Smooth muscle cell (in vitro differentiated cells): ENCODE measurements around the gene PLBD1. TPM values are rescaled to one million over a fixed set of nuclear protein-coding genes. Genes with fewer than 3 reads are reported as not detected.

Experiments
- DNase-seq: peaks from one replicate; lab custom pipeline; 2025; ENCODE audit not compliant: unreplicated experiment; lab: John Stamatoyannopoulos, UW
- H2AFZ ChIP-seq: fragments of 200-600 bp; sonication (generic); 2 replicates; pipeline ENCODE4 v1.6.0; 2016; ENCODE audit warnings: antibody characterized with exemption, low read depth, mild to moderate bottlenecking
- H3F3A ChIP-seq: fragments of 200-600 bp; sonication (generic); 2 replicates; pipeline ENCODE4 v1.6.0; 2017; ENCODE audit warnings: antibody characterized with exemption, low read depth
- H3K27ac ChIP-seq: fragments of 200-600 bp; sonication (generic); 2 replicates; pipeline ENCODE4 v1.5.1; 2016; ENCODE audit warnings: low read depth, mild to moderate bottlenecking
- H3K27me3 ChIP-seq: fragments of 200-600 bp; sonication (generic); 2 replicates; pipeline ENCODE4 v1.6.1; 2016; ENCODE audit warnings: low read depth, mild to moderate bottlenecking
- H3K36me3 ChIP-seq: fragments of 200-600 bp; sonication (generic); 2 replicates; pipeline ENCODE4 v1.5.1; 2016; ENCODE audit warnings: low read depth
- H3K4me1 ChIP-seq: fragments of 200-600 bp; sonication (generic); 2 replicates; pipeline ENCODE4 v1.5.1; 2016; ENCODE audit warnings: low read depth
- H3K4me2 ChIP-seq: fragments of 200-600 bp; sonication (generic); 2 replicates; pipeline ENCODE4 v1.6.0; 2016; ENCODE audit warnings: mild to moderate bottlenecking
- H3K4me3 ChIP-seq: fragments of 200-600 bp; sonication (generic); 2 replicates; pipeline ENCODE4 v1.5.1; 2016; ENCODE audit warnings: mild to moderate bottlenecking
- H3K79me2 ChIP-seq: fragments of 200-600 bp; sonication (generic); 2 replicates; pipeline ENCODE4 v1.6.0; 2016; ENCODE audit warnings: low read depth, mild to moderate bottlenecking
- H3K9ac ChIP-seq: fragments of 200-600 bp; sonication (generic); 2 replicates; pipeline ENCODE4 v1.6.0; 2016; ENCODE audit warnings: low read depth
- H3K9me3 ChIP-seq: fragments of 200-600 bp; sonication (generic); replicated peaks from 2 replicates; pipeline ENCODE4 v1.5.1; 2016; ENCODE audit warnings: low read depth
- H4K20me1 ChIP-seq: fragments of 200-600 bp; sonication (generic); 2 replicates; pipeline ENCODE4 v1.6.0; 2016; ENCODE audit warnings: low read depth
- CTCF ChIP-seq: fragments of 200-600 bp; sonication (generic); IDR thresholded peaks from 2 replicates; pipeline ENCODE4 v1.5.1; 2017; ENCODE audit warnings: borderline replicate concordance, mild to moderate bottlenecking, antibody characterized with exemption; ENCODE audit not compliant: insufficient read depth, poor library complexity, severe bottlenecking
- WGBS: methylation state at CpG from one replicate; pipeline ENCODE4 v1.1.7; 2016; ENCODE audit warnings: low lambda C conversion rate; 5-methylcytosine and 5-hydroxymethylcytosine counted together
- polyA plus RNA-seq: library from polyadenylated mRNA; unstranded; fragments of >200 nt; fragmentation: Nextera tagmentation; extraction: Ambion mirVana; gene quantifications from 2 replicates; pipeline ENCODE4 v1.2.1, GENCODE V29; 2016
- total RNA-seq: library from RNA; depleted of rRNA; stranded (reverse); fragments of >200 nt; gene quantifications from 2 replicates; pipeline ENCODE4 v1.2.3, GENCODE V29; 2014

PLBD1 gene
- total and polyA plus RNA-seq, 2 experiments from 2014 or later, result 14.1 to 19.9 TPM

DNA sequence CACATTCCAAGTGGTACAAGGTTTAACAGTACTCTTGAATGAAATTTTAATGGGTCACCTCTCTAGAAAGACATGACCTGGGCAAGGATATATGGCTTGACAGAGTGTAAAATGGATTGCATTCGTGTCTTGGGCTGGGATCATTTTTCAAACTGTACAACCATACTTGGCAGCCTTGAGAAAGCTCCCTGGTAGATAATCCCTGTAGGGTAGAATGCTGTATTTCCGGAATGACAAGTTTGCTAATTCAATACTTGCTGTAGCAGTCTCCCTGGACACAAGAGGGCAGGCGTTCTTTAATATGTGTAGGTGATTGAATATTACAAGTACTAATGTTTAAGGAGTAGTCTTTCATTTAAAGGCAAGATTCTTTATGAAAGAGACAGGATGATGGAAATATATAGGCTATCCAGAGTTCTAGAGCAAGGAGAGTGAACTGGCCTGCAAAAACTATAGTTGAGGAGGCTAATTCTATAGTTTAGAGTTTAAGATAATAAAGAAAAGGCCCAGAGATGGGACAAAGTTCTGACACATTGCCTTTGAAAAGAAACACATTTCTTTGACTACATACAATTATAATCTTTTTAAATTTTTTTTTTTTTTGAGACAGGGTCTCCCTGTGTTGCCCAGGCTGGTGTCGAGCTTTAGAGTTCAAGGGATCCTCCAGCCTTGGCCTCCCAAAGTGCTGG lies 53.4 kb downstream of the PLBD1 start:
- WGBS, result 49% methylated on average over 4 of the region's 4 CpGs
- DNase-seq, result no peak
- no peaks in the 10 kb centered on the region for H3K9me3 ChIP-seq
- H3K4me2 ChIP-seq, result no peak overlapping the region
- H3K9ac ChIP-seq, result peak overlapping the region; percentile 47
- H3K4me3 ChIP-seq, result no peak overlapping the region
- H3F3A ChIP-seq, result no peaks in the 10 kb centered on the region
- no peaks in the 10 kb centered on the region for H4K20me1 ChIP-seq
- no peaks in the 10 kb centered on the region for H3K36me3 ChIP-seq
- H3K27me3 ChIP-seq, result no peaks in the 10 kb centered on the region
- H2AFZ ChIP-seq, result no peak overlapping the region
- H3K27ac ChIP-seq, result peak overlapping the region; percentile 77
- no peaks in the 10 kb centered on the region for H3K79me2 ChIP-seq
- no peaks in the 10 kb centered on the region for H3K4me1 ChIP-seq
- TF ChIP-seq CTCF, result peak; percentile 39

- H3K27ac ChIP-seq, result no peak overlapping the region
- no peak overlapping the region for H3K4me2 ChIP-seq
- no peaks in the 10 kb centered on the region for H3K4me1 ChIP-seq
- no peak overlapping the region for H3K9ac ChIP-seq
- DNase-seq, result no peak
- no peaks in the 10 kb centered on the region for H4K20me1 ChIP-seq
- no peaks in the 10 kb centered on the region for H3K79me2 ChIP-seq
- H3K9me3 ChIP-seq, result no peaks in the 10 kb centered on the region
- H3F3A ChIP-seq, result no peaks in the 10 kb centered on the region
- WGBS, result 69% methylated on average over 3 of the region's 3 CpGs
- TF ChIP-seq CTCF, result no peak
- H3K4me3 ChIP-seq, result no peak overlapping the region
- H2AFZ ChIP-seq, result no peak overlapping the region
- no peaks in the 10 kb centered on the region for H3K36me3 ChIP-seq
- no peaks in the 10 kb centered on the region for H3K27me3 ChIP-seq
These were observed 57.1 kb downstream of the PLBD1 start for GRCh38 chr12:14510574-14510973.

- Histone ChIP-seq H3K9me3 (no peaks in the 10 kb centered on the region), H3K27me3 (no peaks in the 10 kb centered on the region), H3K36me3 (no peaks in the 10 kb centered on the region), H3K79me2 (no peaks in the 10 kb centered on the region), H3K9ac (no peak overlapping the region), H3K4me1 (no peaks in the 10 kb centered on the region), H3F3A (peaks cover 5% of the 10 kb centered on the region), H2AFZ (no peak overlapping the region), H3K4me3 (no peak overlapping the region), H4K20me1 (no peaks in the 10 kb centered on the region), H3K27ac (no peak overlapping the region), H3K4me2 (no peak overlapping the region)
- 94% methylated on average over 6 of the region's 6 CpGs for WGBS
- no peak for DNase-seq
- TF ChIP-seq CTCF, result no peak
These were observed 61.8 kb downstream of the PLBD1 start for GRCh38 chr12:14505626-14506596.
